T-helper 22 cell (primary cell): Measurements from ENCODE around the gene CDK14.
"Not testable (repeated sequence)": the region's sequence is repeated elsewhere in the genome, so short reads cannot be mapped to it uniquely, and the experiment has no call there.

Source experiments
- DNase-seq: peaks from one replicate; pipeline ENCODE4 v3.0.0-alpha.2; 2020; ENCODE audit warnings: low read depth

Gene CDK14

DNA sequence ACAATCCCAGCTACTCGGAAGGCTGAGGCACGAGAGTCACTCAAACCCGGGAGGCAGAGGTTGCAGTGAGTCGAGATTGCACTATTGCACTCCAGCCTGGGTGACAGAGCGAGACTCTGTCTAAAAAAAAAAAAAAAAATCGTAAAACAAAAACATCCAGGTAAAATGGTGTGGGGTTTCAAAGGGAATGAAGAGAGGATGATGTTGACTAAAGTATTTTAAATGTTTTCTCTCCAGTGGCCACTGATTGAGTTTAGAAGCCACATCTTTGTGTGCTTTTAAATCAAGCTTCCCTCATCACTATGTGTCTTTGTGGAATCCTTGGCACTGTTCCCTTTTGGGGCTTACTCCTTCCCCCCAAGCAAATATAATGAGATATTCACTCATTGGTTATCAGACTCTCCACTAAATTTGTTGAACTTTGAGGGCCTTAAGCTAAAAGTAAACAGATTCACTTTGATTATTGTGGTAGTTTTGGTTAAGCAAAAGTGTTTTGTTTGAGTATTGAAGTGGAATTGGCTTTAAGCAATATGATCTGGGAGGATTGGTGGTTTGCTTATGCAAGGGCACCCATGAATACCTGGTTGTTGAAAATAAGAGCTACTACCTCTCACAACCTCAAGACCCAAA lies 162.9 kb downstream of the CDK14 start:
- no peak for DNase-seq

DNA sequence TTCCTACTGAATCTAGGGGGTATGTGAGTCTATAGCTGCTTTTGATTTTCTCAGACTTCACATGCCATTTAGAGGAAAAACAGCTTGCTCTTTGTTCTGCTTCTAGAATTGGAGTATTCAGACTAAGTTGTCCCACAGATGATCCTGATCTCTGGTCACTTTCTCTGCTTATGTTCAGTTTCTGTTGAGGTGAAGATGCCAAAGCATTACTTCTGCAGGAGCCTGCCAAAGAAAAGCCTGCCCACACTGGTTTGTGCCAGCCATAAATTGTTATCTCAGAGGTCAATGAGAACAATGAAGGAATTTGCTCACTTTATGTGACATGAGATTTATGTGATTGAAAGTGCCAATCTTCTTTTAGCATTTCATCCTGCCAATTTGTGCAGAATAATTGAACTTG lies 163.6 kb downstream of the CDK14 start:
- DNase-seq, result no peak

DNA sequence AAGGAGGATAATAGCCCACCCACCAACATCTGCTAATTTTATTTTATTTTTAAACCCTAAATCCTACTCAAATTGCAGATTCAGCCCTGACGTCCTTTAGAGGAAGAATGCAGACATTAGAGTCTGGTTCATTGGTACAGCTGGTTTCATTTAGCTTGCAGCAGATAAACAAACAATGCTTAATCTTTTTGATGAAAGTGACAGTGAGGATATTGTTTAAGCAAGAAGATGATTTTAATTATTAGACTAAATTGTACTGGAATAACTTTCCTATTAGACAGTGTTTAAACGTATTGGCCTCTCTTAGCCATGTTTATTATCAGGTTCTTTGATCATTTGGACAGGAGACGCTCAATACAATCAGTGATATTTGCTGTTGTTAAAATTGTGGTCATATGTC lies 164.8 kb downstream of the CDK14 start:
- no peak for DNase-seq

DNA sequence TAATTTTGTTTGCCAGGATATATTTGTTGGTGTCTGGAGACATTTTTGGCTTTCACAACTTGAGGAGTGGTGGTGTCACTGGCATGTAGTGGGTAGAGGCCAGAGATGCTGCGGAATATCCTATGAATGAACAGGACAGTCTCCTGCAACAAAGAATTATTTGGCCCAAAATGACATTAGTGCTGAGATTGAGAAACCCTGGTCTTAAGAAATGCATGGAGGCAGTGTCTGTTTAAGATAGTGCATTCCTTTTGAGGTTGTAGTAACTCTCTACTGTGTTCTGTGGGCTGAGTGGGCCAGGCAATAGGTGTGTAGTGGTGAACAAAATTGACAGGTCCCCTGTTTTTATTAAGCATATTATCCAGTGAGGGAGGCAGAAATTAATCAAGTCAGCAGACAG lies 165.5 kb downstream of the CDK14 start:
- no peak for DNase-seq

DNA sequence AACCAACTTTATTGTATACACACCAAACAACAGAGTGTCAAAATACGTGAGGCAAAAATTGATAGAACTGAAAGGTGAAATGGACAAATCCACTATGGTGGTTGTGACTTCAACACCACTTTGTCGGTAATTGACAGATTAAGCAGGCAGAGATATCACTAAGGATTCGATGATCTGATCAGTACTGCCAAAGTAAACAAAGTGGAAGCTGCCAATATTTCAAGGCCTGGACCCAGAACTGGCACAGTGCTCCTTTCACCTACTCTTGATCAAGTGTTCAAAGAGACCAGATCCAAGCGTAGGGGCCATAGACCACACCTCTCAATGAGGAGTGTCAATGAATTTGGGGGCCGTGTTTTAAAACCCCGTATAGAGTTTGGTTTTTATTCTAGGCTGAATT lies 167.0 kb downstream of the CDK14 start:
- no peak for DNase-seq

DNA sequence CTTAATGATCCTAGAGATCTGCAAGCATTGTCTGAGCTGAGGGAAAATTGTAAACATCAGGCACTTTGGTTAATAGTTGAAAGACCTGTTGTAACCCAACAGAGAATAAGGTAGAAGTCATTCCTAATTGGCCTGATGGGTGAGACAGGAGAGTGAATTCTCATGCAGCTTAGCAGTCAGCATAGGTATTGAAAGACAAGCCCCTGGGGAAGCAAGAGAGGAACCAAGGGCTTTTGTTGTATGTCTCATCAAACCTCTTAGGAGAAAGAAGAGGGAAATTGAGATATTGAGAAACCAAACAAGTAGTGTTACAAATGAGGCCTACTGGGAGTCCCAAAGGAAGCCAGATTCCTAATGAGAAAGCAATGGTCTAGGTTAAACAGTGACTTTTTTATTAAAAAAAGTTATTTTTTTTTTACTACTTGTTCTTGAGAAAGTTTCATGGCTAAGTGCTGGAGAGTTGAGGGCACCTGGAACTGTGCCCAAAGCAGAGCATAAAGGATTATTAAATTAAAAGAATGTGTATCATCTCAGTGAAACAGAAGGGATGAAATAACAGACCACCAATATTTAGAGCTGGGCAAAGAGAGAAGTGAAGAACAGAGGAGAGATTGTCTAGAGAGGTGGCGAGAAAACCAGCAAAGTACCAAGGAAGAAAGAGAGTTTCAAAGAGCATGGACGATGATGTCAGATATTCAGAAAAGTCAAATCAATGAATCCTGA lies 168.9 kb downstream of the CDK14 start:
- no peak for DNase-seq

DNA sequence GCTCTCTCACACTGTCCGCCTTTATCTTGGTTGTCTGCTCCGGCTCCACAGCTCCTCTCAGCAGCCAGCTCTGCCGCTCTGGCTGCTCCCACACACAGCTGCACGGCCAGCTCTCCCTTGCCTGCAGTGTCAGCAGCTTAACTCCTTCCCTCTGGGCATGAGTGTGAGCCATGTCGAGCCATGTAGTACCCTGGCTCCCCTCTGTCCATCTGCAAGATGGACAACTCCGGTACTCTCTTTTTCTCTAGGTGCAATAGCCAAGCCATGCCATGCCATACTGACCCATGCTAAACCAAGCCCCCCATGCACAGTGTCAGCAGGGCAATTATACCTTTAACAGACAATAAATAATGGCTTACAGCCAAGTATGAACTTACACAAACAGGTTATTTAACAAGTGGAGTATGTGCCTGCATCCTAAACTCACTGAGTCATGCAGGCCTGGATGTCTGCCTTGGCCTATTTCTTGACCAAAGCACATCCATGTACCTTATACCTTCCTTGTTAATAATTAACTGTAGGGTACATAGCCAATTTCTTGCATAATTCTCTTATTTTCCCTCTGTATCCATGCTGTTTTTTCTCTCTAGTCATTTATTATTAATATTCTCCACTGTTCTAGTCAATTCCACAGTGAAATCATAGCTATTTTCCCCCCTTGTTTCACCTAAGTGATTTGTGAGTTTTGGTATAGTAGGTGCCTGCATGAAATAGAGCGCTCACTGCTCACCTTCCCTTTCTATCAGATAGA lies 170.9 kb downstream of the CDK14 start:
- no peak for DNase-seq

DNA sequence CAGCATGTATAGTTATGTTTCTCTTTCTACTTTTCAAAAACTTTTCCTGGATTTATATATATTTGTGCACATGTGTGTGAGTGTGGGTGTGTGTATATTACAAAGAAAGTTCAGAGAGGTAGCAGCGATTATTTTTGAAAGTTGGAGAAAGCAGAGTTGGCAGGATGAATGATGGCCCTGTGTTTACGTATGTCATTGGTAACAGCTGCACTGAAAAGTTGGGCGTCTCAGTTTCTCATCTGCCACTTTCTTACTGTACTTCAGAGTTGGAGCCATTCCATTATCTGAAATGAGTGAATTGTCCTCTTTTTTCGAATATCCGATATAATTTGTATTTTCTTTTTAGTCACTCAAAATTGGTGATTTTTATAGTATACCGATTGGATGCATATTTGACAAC lies 172.2 kb downstream of the CDK14 start:
- DNase-seq, result no peak

DNA sequence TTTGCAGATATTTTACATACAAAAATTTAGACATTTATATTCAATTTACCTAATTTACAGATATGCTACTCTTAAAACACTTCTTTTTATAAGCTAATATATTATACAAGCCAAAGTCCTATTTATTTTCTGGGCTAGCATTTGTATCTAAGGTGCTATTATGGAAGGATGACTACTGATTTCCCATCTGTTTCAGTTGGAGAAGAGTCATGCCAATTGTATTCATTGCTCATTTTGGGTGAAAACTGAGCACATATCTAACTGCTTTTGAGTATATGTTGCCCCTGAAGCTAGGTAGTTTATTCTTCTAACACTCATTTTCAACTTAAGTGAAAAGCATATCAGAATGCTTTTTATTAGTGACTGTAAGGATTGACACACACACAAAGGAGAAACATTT lies 172.9 kb downstream of the CDK14 start:
- DNase-seq, result no peak

DNA sequence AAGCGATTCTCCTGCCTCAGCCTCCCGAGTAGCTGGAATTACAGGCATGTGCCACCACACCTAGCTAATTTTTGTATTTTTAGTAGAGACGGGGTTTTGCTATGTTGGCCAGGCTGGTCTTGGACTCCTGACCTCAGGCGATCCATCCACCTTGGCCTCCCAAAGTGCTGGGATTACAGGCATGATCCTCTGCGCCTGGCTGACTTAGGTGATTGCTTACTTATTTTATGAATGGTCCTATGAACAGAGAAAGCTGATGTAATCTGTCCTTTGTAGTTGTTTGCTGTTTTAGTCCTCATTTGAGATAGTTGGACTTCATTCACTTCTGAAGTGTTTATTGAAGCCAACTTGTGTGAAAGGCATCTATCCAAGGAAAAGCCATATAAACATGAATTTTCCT lies 173.4 kb downstream of the CDK14 start:
- DNase-seq, result not testable (repeated sequence)

DNA sequence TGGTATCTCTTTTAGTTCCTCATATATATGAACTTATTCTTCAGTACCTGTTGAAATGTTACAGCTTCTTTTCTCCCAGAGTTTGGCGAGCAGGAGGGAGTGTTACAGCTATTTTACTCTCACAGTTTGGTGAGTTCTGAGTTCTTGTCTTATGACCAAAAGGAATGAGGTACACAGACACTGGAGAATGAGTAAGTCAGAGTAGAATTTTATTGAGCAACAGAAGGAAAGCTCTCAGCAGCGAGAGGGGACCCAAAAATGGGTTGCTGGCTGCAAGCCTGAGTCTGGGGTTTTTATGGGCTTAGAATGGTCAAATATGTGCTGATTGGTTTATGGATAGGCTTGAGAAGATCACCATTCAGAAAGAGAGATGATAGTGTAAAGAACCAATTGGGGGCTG lies 175.2 kb downstream of the CDK14 start:
- no peak for DNase-seq

DNA sequence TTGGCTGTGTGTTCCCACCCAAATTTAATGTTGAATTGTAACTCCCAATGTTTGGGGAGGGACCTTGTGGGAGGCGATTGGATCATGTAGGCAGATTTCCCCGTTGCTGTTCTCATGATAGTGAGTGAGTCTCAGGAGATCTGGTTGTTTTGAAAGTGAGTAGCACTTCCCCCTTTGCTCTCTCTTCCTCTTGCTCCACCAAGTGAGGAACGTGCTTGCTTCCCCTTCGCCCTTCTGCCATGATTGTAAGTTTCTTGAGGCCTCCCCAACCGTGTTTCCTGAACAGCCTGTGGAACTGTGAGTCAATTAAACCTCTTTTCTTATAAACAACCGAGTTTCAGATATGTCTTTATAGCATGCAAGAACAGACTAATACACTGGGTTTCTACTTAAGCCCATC lies 176.3 kb downstream of the CDK14 start:
- no peak for DNase-seq

DNA sequence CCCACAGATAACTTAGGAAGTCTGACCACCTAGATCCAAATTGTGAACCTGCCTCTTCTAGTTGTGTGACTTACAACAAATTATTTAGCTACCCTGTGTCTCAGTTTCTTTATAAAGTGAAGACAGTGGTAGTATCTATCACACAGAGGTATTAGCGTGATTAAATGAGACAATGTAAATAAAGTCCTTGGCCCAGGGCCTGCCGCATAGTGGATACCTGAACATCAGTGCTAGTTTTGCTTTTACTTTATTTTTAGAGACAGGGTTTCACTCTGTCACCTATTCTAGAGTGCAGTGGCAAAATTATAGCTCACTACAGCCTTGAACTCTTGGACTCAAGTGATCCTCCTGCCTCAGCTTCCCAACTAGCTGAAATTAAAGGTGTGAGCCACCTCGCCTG lies 177.1 kb downstream of the CDK14 start:
- no peak for DNase-seq

DNA sequence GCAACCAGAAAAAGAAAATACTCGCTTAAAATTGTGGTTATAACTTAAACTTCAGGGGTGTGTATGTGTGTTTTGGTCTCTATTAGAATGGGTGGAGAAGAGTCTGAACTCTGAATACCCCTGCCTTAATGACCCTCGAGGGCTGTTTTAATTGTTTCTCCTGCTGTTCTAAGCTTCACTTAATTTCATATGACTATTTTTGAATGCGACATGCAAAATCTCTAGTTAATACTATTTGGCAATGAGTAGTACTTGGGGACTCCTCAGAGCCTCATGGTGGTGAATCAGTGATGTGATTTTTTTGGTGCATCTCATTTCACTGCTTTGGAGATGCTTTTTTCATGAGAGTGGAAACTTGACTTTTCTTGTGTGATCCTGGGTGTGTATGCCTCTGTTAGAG lies 178.6 kb downstream of the CDK14 start:
- DNase-seq, result no peak

DNA sequence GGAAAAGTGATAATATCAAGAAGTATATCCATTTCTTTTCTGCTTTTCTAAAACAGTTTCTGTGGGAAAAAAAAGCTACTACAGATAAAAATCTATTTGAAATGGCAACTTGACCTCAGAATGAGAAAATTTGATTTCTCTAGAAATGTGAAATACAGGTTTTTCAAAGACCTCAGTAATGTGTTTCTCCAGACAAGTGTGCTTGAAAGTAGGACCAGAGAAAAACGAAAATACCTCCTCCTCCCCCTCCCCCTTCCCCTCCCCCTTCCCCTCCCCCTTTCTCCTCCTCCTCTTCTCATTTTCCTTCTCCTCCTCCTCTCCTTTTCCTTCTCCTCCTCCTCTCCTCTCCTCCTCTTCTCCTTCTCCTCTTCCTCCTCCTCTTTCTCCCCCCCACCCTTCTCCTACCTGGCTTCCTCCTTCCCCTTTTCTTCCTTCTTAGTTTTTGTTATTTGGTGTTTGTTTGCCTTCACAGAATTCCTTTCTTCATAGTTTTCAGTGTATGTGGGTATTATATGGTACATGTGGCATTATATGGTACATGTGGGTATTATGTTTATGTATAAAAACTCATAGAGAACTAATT lies 179.4 kb downstream of the CDK14 start:
- no peak for DNase-seq

DNA sequence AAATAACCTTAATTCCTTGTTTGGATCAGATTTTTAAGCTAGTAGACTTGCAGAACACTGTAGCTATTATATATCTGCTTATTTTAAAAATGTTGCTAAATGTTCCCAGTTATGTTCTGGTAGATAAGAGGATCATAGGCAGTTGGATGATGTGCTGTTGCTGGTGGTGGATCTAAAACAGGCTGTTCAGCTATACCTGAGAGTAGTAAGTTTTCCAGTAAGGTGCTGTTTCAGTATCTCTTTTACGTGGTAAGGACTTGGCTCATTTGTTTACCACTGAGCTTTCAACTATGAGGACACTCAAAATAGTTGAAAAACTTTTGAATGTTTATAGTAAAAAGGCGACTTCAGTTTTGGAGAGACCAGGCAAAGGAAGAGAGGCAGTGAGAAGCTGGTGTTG lies 180.9 kb downstream of the CDK14 start:
- no peak for DNase-seq

DNA sequence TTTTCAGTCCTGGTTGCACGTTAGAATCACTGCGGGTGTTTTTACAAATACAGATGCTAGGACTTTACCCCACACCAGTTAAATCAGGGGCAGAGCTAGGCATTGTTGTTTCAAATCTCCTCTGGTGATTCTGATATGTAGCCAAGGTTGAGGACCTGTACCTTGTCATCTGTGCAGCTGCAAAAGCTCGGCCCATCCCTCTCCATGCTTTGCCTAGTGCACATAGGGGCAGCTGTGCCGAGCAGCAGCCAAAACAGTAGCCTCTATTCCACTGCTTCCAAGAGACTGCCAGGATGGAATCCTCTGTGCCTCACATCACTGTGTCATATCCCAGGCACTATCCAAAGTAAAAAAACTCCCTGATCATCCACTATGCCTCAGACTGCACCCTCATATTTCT lies 181.3 kb downstream of the CDK14 start:
- DNase-seq, result no peak

DNA sequence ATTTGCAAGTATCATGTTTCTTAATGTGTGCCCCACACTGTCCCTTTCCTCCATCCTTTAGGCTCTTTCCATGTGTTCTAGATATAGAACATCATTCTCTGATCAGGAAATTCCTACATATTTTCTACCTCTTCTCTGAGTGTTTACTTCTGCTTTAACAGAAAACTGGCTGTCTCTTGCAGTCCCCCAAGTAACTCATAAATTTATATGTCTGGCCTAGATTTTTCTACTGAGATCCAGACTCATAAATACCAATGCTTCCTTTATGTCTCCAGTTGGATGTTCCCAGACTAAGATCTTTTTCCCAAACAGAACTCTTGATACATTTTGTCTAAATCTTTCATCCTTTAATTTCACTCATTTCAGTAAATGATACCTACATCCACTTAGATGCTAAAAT lies 181.8 kb downstream of the CDK14 start:
- no peak for DNase-seq

DNA sequence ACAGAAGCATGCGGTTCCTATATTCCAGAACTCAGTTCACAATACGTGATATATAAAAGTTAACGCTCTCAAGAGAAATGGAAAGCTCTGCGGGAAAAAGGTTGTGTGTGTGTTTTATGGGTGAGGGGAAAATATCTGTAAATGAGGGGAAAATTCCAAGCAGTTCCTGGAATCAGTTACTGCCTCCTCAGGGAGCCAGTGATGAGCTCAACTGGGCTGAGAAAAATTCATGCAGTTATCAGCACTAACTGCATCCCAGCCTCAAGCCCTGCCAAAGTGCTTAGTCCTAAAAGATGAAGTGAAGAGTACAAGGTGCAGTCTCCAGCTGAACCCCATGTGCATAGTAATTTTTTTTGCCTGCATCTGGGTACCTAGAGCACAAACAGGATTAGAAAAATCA lies 191.9 kb downstream of the CDK14 start:
- DNase-seq, result no peak

DNA sequence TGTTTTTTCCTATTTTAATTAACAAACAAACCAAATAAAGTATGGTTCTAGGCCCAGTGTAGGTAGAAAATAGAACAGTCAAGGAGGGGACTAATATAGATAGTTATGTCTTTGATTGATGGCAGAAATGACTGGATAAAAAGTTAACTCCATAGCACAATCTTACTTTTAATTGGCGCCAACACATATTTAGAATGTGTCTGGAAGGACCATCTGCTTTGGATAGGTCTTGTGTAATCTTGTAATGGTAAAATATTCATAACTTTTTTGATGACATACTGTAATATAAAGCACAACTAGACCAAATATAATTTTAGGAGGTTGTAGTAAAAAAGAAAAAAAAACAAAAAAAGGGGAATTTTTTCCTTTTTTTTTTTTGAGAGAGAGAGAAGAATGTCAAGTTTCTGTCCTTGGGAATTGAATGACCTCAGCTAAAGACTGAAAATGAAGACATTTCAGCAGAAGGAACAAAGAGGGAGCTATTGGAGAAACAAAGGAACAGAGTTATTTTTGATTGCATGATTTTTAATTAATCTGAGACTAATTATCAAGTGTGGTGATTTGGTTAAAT lies 193.7 kb downstream of the CDK14 start:
- no peak for DNase-seq

DNA sequence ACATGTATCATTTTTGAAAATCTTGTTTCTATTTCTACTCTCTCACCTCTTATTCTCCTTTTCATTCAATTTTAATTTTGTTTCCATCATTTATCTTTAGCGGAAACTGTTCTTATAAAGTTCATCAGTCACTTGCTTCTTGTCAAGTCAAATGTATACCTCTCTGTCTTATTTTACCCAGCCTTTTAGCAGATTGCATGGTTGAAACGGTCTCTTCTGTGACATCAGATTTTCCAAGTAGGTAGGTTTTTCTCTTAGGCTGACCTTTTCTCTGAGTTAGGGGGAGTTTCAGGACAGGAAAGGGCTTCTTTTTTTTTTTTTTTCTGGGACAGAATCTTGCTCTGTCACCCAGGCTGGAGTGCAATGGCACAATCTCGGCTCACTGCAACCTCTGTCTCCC lies 195.5 kb downstream of the CDK14 start:
- no peak for DNase-seq

DNA sequence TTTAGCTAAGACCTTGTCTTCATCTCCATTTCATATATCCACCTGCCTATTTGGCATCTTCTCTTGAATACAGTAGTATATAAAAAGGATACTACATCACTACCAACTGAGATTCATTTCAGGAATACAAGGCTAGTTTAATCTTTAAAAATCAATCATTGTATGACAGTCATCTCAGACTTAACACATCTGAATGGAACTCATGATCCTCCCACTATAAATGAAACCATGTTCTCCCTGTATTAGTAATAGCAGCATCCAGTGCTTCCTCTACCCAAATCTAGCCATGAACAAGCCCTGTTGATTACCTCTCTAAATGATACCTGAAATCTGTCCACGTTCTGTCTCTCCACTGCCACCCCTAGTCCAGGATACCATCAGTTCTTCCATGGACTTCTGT lies 196.2 kb downstream of the CDK14 start:
- DNase-seq, result no peak

DNA sequence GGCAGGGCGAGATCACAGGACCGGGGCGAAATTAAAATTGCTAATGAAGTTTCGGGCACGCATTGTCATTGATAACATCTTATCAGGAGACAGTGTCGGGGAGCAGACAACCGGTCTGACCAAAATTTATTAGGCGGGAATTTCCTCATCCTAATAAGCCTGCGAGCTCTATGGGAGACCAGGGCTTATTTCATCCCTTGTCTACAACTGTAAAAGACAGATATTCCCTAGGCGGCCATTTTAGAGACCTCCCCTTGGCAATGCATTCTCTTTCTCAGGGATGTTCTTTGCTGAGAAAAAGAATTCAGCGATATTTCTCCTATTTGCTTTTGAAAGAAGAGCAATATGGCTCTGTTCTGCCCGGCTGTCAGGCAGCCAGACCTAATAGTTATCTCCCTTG lies 198.1 kb downstream of the CDK14 start:
- not testable (repeated sequence) for DNase-seq
